HUES6 (cell line): ENCODE data around the gene MAU2.
"Not testable (repeated sequence)": the region's sequence is repeated elsewhere in the genome, so short reads cannot be mapped to it uniquely, and the experiment has no call there.

ENCODE experiments used
- H3K27ac ChIP-seq: 2 replicates; pipeline ENCODE4 v1.7.0; 2013; ENCODE audit warnings: low read depth, mild to moderate bottlenecking, low read length, inconsistent platforms
- H3K27me3 ChIP-seq: 2 replicates; pipeline ENCODE4 v1.6.1; 2013; ENCODE audit warnings: low read length; ENCODE audit not compliant: control insufficient read depth, insufficient read depth
- H3K36me3 ChIP-seq: 2 replicates; pipeline ENCODE4 v1.6.1; 2013; ENCODE audit warnings: low read length; ENCODE audit not compliant: control insufficient read depth, insufficient read depth
- H3K4me1 ChIP-seq: 2 replicates; pipeline ENCODE4 v1.6.1; 2013; ENCODE audit warnings: low read length; ENCODE audit not compliant: control insufficient read depth, insufficient read depth
- H3K4me3 ChIP-seq: 2 replicates; pipeline ENCODE4 v1.5.1; 2013; ENCODE audit warnings: low read depth, low read length
- H3K9ac ChIP-seq: one replicate; pipeline ENCODE4 v1.6.1; 2013; ENCODE audit warnings: mild to moderate bottlenecking, low read length
- H3K9me3 ChIP-seq: 2 replicates; pipeline ENCODE4 v1.6.1; 2013; ENCODE audit warnings: low read depth, low read length; ENCODE audit not compliant: control insufficient read depth, insufficient read depth

The MAU2 gene

DNA sequence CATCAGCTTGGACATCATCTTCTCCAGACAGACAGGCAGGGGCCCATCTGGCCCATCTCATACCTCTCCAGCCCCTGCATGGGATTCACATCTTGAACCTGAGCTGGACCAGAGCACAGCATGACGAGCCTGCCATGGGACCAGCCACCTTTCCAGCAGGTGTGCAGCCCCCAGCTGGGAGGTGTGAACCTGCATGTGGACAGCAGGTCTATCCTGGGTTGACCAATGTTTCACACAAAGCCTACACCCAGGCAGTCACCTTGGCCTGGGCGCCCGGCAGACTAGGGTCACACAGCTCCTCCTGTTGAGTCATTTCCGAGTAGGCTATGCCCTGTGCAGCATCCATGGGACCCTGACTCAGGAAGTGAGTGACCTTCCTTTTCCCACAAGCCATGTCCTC, 41.4 kb downstream of the MAU2 start:
- no peak overlapping the region for H3K9ac ChIP-seq
- H3K4me1 ChIP-seq = peaks cover 12% of the 10 kb centered on the region

GRCh38 chr19:19366434-19367396, 46.1 kb downstream of the MAU2 start:
- no peak overlapping the region for H3K27ac ChIP-seq
- H3K27me3 ChIP-seq = no peaks in the 10 kb centered on the region
- no peaks in the 10 kb centered on the region for H3K9me3 ChIP-seq
- H3K4me1 ChIP-seq = peaks cover 10% of the 10 kb centered on the region
- no peak overlapping the region for H3K4me3 ChIP-seq
- no peak overlapping the region for H3K9ac ChIP-seq
- no peaks in the 10 kb centered on the region for H3K36me3 ChIP-seq

More for the DNA sequence above, 41.4 kb downstream of the MAU2 start:
- no peak overlapping the region for H3K4me3 ChIP-seq
- peaks cover 3% of the 10 kb centered on the region; the same call in 1 of the 2 replicates for H3K36me3 ChIP-seq
- no peak overlapping the region for H3K27ac ChIP-seq
- H3K27me3 ChIP-seq = no peaks in the 10 kb centered on the region
- H3K9me3 ChIP-seq = no peaks in the 10 kb centered on the region

DNA sequence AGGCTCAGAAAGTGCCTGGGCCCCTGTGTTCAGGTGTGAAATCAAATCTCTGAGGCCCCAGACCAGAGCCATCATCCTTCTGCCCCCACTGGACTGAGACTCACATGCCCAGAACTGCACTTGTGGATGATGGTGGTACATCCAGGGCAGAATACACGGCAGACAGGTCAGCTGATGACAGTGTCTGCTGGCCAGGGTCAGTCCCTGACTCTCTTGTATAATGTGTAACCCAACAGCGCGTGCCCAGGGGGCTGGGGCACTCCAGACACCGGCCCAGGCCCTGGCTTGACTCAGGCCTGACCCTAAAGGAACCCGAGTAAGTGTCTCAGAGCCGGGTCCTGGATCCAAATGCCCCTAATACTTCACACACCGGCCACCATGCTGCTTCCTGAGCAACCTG, 47.5 kb downstream of the MAU2 start:
- Histone ChIP-seq H3K36me3 (no peaks in the 10 kb centered on the region), H3K4me1 (peaks cover 17% of the 10 kb centered on the region), H3K4me3 (no peak overlapping the region), H3K9me3 (no peaks in the 10 kb centered on the region), H3K9ac (no peak overlapping the region), H3K27me3 (no peaks in the 10 kb centered on the region), H3K27ac (no peak overlapping the region)

DNA sequence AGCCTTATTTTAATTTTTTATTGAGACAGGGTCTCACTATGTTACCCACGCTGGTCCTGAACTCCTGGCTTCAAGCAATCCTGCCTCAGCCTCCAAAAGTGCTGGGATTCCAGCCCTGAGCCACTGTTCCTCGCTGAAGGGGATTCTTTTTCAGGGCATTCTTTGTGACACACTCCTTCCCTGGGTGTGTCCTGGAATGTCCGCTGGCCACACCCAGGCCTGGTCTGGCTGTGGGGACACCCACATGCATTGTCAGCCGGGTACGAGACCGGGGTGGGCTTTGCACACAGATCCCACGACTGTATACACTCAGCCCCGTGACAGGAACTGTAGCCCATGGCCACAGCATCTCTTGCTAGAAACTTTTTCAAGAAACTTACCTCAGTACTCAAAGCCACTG, 50.4 kb downstream of the MAU2 start:
- no peak overlapping the region for H3K4me3 ChIP-seq
- H3K9ac ChIP-seq = no peak overlapping the region
- H3K27me3 ChIP-seq = no peaks in the 10 kb centered on the region
- no peak overlapping the region for H3K27ac ChIP-seq
- no peaks in the 10 kb centered on the region for H3K36me3 ChIP-seq
- H3K4me1 ChIP-seq = peaks cover 17% of the 10 kb centered on the region
- H3K9me3 ChIP-seq = no peaks in the 10 kb centered on the region

GRCh38 chr19:19372656-19373416, 52.2 kb downstream of the MAU2 start:
- H3K27ac ChIP-seq = no peak overlapping the region
- peaks cover 19% of the 10 kb centered on the region for H3K4me1 ChIP-seq
- no peaks in the 10 kb centered on the region for H3K36me3 ChIP-seq
- H3K27me3 ChIP-seq = no peaks in the 10 kb centered on the region
- H3K9ac ChIP-seq = no peak overlapping the region
- no peak overlapping the region for H3K4me3 ChIP-seq
- no peaks in the 10 kb centered on the region for H3K9me3 ChIP-seq

DNA sequence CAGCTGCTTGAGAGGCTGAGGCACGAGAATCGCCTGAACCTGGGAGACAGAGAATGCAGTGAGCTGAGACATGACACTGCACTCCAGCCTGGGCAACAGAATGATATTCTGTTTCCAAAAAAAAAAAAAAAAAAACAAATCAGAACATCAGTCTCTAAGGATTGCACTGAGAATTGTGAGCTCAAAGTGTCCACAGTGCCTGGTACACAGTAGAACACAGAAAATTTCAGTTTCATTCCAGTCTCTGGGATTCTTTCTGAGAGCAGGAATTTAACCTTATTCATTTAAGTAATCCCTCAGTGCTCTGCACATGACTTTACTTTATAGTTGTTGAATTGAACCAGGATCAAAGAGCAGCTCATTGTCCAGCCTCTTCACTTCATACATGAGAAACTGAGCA, 58.9 kb downstream of the MAU2 start:
- no peaks in the 10 kb centered on the region for H3K9me3 ChIP-seq
- H3K27ac ChIP-seq = no peak overlapping the region
- no peak overlapping the region for H3K4me3 ChIP-seq
- peaks cover 16% of the 10 kb centered on the region for H3K4me1 ChIP-seq
- H3K9ac ChIP-seq = no peak overlapping the region
- H3K27me3 ChIP-seq = no peaks in the 10 kb centered on the region
- H3K36me3 ChIP-seq = no peaks in the 10 kb centered on the region

DNA sequence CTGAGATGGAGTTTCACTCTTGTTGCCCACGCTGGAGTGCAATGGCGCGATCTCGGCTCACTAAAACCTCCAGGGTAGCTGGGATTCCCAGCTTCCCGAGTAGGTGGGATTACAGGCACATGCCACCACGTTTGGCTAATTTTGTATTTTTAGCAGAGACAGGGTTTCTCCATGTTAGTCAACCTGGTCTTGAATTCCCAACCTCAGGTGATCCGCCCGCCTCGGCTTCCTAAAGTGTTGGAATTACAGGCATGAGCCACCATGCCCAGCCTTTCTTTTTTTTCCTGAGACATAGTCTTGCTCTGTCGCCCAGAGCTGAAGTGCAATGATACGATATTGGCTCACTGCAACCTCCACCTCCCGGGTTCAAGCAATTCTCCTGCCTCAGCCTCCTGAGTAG, 59.7 kb downstream of the MAU2 start:
- not testable (repeated sequence) for H3K27me3 ChIP-seq, H3K36me3 ChIP-seq, H3K9ac ChIP-seq, H3K4me3 ChIP-seq, H3K9me3 ChIP-seq, H3K27ac ChIP-seq
- H3K4me1 ChIP-seq = peaks cover 14% of the 10 kb centered on the region

DNA sequence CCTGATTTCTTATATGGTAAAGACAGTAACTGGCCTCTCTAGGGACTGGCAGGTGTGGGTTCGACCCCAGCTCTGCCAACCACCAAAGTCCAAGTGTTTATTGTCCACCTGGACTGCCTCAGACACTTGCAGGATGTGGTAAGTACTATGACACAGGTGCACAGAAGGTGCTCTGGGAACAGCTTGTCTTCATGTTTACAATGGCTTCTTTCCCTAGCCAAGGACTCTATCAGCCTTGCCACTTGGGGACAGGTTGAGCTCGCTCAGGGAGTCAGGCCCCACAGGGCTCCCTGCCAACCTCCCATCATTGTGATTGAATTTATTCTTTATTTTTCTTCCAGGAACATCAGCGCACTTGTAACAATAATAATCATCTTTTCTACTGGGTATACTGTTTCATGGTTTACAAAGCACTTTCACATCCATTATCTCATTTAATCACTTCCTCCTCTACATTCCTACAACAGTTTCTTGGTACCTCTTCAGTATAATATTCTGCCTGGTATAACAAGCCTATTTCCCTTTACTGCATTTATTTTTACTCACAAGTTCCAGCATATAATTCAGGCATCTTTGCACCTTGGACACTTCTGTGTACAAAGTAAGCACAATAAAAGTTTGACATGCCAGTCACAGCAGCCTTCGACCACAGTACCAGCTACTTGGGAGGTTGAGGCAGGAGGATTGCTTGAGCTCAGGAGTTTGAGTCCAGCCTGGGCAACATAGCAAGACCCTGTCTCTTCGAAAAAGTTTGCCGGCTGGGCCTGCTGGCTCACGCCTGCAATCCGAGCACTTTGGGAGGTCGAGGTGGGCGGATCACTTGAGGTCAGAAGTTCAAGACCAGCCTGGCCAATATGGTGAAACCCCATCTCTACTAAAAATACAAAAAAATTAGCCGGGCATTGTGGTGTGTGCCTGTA, 60.6 kb downstream of the MAU2 start:
- Histone ChIP-seq H3K4me3 (no peak overlapping the region), H3K4me1 (peaks cover 13% of the 10 kb centered on the region), H3K27me3 (no peaks in the 10 kb centered on the region)

GRCh38 chr19:19382118-19382517, 61.5 kb downstream of the MAU2 start:
- no peaks in the 10 kb centered on the region for H3K27me3 ChIP-seq
- no peak overlapping the region for H3K4me3 ChIP-seq
- no peaks in the 10 kb centered on the region for H3K9me3 ChIP-seq
- peaks cover 17% of the 10 kb centered on the region for H3K4me1 ChIP-seq
- no peak overlapping the region for H3K9ac ChIP-seq
- H3K36me3 ChIP-seq = no peaks in the 10 kb centered on the region
- no peak overlapping the region for H3K27ac ChIP-seq

More for the DNA sequence above, 60.6 kb downstream of the MAU2 start:
- no peak overlapping the region for H3K27ac ChIP-seq
- no peaks in the 10 kb centered on the region for H3K9me3 ChIP-seq
- H3K36me3 ChIP-seq = no peaks in the 10 kb centered on the region
- H3K9ac ChIP-seq = no peak overlapping the region

DNA sequence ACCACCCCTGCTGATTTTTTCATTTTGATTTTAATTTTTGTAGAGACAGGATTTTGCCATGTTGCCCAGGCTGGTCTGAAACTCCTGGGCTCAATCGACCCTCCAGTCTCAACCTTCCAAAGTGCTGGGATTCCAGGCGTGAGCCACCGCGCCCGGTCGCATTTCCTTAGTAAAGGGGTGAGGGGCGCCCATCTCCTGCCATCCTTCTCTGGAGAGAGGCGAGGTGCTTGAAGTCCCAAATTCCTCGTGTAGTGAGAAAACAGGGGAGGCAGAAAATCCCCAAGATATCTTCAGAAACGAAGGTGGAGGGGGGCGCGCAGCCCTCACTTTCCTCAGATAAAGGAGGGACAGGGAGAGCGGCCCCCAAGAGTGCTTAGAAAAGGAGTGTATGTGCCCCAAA, 63.9 kb downstream of the MAU2 start:
- Histone ChIP-seq H3K4me3 (peak overlapping the region; percentile 51), H3K27ac (0 out of 2 replicates have a peak overlapping the region, but pooled peaks have one; percentile 84)

More for the DNA sequence above, 63.9 kb downstream of the MAU2 start:
- H3K9ac ChIP-seq = peak overlapping the region; percentile 75
- H3K9me3 ChIP-seq = no peaks in the 10 kb centered on the region
- H3K4me1 ChIP-seq = peaks cover 24% of the 10 kb centered on the region; the same call in 1 of the 2 replicates
- no peaks in the 10 kb centered on the region for H3K27me3 ChIP-seq
- no peaks in the 10 kb centered on the region for H3K36me3 ChIP-seq
